Colonic mucosa (tissue), 4 donors: Measurements from ENCODE around the gene SUGCT. TPM values are rescaled to one million over a fixed set of nuclear protein-coding genes. Genes with fewer than 3 reads are reported as not detected.
"Not testable (repeated sequence)": the region's sequence is repeated elsewhere in the genome, so short reads cannot be mapped to it uniquely, and the experiment has no call there.

ENCODE experiments used
- DNase-seq: peaks from one replicate; pipeline ENCODE4 v3.0.0-alpha.2; 2020
- H3K27ac ChIP-seq: fragments of 200-600 bp; one replicate; pipeline ENCODE4 v1.8.0; 2021
- H3K27me3 ChIP-seq: fragments of 200-600 bp; one replicate; pipeline ENCODE4 v1.8.0; 2021
- H3K36me3 ChIP-seq: fragments of 200-600 bp; one replicate; pipeline ENCODE4 v1.8.0; 2021
- H3K4me1 ChIP-seq: fragments of 200-600 bp; one replicate; pipeline ENCODE4 v1.8.0; 2021; ENCODE audit warnings: mild to moderate bottlenecking
- H3K4me3 ChIP-seq: fragments of 200-600 bp; one replicate; pipeline ENCODE4 v1.8.0; 2021
- H3K9ac ChIP-seq, 2 donors: one replicate each; pipeline ENCODE4 v1.7.0; 2013; ENCODE audit warnings: control low read depth in 2 of 2, low read depth in 2 of 2, low read length in 2 of 2
- H3K9me3 ChIP-seq: fragments of 200-600 bp; one replicate; pipeline ENCODE4 v1.8.0; 2021
- intact Hi-C: fragments of 100-400 bp; cut with DNase I; formaldehyde crosslinking; loops from one replicate; pipeline ENCODE4 v1.14.1; 2022
- total RNA-seq, 2 donors: library from RNA; stranded (reverse); fragmentation: NEBNext Ultra II Directional in 1 of 2; extraction: Animal tissue kit (Norgen Biotek cat#: 25700) in 1 of 2; gene quantifications; one replicate each; pipeline ENCODE4 v1.2.1, GENCODE V29; 2021
- TF ChIP-seq, protein P1 (sequence below): fragments of 200-600 bp; IDR thresholded peaks from one replicate; pipeline ENCODE4 v1.8.0; 2022; ENCODE audit warnings: antibody characterized with exemption, mild to moderate bottlenecking
- donor health status: healthy.
- donor health status: DM: no; HTN: no; CAD: no.
- donor health status: DM: no; HTN: no; CAD: no.

SUGCT gene
- total RNA-seq, 2 donors from 2014 or later, result 3.6 to 15.1 TPM

DNA sequence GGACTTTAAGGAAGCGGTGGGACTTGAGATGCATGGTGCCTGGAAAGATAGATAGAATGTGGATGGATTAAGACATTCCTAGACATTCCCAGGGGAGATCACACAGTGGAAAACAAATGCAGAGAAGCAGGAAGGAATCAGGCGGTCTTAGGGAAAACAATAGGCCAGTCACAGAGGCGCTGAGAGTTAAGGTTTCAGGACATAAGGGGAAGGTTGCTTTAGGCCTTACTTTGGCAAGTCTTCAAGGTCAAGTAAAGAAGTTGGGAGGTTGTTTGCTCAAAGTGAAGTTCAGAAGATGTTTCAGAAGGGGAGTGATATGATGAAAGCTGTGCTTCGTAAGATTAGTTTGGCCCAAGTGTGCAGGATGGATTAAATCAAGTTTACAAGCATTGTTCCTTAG, 109.4 kb downstream of the SUGCT start:
- no peaks in the 10 kb centered on the region for H3K9me3 ChIP-seq
- H3K27ac ChIP-seq, result no peak overlapping the region
- H3K27me3 ChIP-seq, result no peaks in the 10 kb centered on the region
- no peaks in the 10 kb centered on the region for H3K36me3 ChIP-seq
- TF ChIP-seq, protein P1, sequence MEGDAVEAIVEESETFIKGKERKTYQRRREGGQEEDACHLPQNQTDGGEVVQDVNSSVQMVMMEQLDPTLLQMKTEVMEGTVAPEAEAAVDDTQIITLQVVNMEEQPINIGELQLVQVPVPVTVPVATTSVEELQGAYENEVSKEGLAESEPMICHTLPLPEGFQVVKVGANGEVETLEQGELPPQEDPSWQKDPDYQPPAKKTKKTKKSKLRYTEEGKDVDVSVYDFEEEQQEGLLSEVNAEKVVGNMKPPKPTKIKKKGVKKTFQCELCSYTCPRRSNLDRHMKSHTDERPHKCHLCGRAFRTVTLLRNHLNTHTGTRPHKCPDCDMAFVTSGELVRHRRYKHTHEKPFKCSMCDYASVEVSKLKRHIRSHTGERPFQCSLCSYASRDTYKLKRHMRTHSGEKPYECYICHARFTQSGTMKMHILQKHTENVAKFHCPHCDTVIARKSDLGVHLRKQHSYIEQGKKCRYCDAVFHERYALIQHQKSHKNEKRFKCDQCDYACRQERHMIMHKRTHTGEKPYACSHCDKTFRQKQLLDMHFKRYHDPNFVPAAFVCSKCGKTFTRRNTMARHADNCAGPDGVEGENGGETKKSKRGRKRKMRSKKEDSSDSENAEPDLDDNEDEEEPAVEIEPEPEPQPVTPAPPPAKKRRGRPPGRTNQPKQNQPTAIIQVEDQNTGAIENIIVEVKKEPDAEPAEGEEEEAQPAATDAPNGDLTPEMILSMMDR, result no peak
- H3K9ac ChIP-seq, result no peak overlapping the region
- H3K4me1 ChIP-seq, result no peaks in the 10 kb centered on the region
- DNase-seq, result no peak
- H3K4me3 ChIP-seq, result no peak overlapping the region
- intact Hi-C loops, result no loop called here

DNA sequence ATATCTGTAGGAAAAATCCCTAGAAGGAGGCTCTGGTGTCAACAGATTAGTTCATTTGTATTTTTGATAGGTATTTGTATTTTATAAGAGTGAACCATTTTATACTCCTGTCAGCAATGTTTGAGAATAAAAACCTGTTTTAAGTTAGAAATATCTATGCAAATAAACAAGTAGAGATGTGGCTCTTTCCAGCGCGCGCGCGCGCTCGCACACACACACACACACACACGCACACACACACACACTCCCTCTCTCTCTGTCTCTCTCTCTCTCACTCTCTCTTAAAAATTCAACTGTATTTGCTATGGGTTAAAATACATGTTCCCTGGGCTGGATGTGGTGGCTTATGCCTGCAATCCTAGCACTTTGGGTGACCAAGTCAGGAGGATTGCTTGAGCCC, 113.9 kb downstream of the SUGCT start:
- Histone ChIP-seq H3K27me3 (no peaks in the 10 kb centered on the region), H3K4me3 (no peak overlapping the region), H3K9ac (no peak overlapping the region), H3K9me3 (no peaks in the 10 kb centered on the region), H3K4me1 (no peaks in the 10 kb centered on the region), H3K27ac (no peak overlapping the region), H3K36me3 (no peaks in the 10 kb centered on the region)
- no peak for DNase-seq
- intact Hi-C loops, result no loop called here
- TF ChIP-seq, protein P1, result no peak

DNA sequence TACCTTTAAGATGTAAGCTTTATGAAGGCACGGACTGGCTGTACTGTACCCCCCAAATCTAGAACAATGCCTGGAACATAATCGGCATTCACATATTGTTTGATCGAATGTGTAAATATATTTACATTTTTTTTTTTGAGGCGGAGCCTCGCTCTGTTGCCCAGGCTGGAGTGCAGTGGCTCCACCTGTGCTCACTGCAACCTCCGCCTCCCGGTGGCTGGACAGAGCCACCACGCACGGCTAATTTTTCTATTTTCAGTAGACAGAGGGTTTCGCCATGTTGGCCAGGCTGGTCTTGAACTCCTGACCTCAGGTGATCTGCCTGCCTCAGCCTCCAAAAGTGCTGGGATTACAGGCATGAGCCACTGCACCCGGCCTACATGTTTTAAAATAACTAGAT, 118.6 kb downstream of the SUGCT start:
- H3K9ac ChIP-seq, H3K9me3 ChIP-seq, H3K4me3 ChIP-seq, H3K4me1 ChIP-seq, DNase-seq, H3K27me3 ChIP-seq, H3K27ac ChIP-seq, H3K36me3 ChIP-seq, intact Hi-C loops: not testable (repeated sequence)

DNA sequence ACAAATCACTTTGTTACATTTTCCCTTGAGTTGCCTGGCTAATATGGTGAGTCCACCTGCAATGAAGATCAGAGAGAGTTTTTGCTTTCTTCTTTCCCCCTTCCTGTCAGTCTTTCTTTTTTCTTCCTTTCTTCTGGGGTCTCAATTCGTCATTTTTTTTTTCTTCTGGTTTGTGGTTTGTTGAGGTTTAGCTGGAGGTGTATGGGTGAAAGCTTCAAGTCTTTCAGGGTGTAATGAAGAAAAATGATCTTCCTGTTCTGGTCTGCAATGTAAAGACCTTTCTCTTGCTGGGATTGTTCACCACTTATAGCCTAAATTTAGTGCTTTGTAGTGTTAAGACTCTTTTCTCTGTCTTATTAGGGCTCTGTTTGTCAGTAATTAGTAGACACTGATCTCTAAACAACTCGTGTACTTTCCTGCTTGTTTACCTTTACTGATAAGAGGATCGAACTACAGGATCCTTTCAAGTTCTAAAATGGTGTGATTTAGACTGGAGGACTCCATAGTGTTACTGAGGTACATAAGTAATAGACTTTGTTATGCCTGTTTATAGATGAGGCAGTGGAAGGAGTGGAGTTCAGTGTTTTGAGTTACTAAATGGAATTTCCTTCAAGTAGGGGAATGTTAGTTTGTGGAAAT, 129.1 kb downstream of the SUGCT start:
- DNase-seq, result no peak
- TF ChIP-seq, protein P1, result no peak
- Histone ChIP-seq H3K36me3 (no peaks in the 10 kb centered on the region), H3K27me3 (no peaks in the 10 kb centered on the region), H3K9ac (no peak overlapping the region), H3K27ac (no peak overlapping the region), H3K4me3 (no peak overlapping the region), H3K9me3 (no peaks in the 10 kb centered on the region), H3K4me1 (no peaks in the 10 kb centered on the region)
- intact Hi-C loops, result no loop called here

DNA sequence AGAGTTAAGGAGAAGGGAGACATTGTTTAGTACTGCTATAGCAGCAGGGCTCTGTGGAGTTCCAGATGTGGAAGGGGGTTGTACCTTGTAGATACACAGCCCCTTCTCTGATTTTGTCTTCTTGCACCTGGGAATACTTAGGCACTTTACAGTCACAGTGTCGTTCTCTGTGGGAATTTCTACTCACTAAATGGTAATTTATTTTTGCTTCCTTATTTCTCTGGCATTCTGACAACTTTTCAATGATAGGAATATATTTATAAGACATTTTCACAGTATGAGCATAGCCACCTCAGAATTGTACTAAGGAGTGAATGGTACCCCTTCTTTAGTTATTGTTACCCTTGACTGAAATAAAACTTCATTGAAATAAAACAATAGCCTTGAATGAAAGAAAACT, 132.8 kb downstream of the SUGCT start:
- no peaks in the 10 kb centered on the region for H3K27me3 ChIP-seq
- H3K9ac ChIP-seq, result no peak overlapping the region
- no peak for DNase-seq
- H3K4me1 ChIP-seq, result no peaks in the 10 kb centered on the region
- no peaks in the 10 kb centered on the region for H3K9me3 ChIP-seq
- intact Hi-C loops, result no loop called here
- H3K27ac ChIP-seq, result no peak overlapping the region
- TF ChIP-seq, protein P1, result no peak
- no peak overlapping the region for H3K4me3 ChIP-seq
- H3K36me3 ChIP-seq, result no peaks in the 10 kb centered on the region

DNA sequence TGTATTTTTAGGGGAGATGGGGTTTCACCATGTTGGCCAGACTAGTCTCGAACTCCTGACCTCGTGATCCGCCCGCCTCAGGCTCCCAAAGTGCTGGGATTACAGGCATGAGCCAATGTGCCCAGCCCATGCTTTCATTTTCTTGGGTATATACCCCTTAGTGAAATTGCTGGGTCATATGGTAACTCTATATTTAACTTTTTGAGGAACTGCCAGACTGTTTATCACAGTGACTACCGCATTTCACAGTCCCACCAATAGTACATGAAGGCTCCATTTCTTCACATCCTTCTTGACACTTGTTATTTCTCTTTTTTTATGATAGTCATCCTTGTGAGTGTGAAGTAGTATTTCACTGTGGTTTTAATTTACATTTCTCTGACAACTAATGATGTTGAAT, 134.0 kb downstream of the SUGCT start:
- H3K4me3 ChIP-seq, DNase-seq, H3K9me3 ChIP-seq, H3K27me3 ChIP-seq, intact Hi-C loops, H3K9ac ChIP-seq, H3K36me3 ChIP-seq, H3K27ac ChIP-seq, H3K4me1 ChIP-seq: not testable (repeated sequence)
